Panc1 (cell line): ENCODE data around the gene NTM. TPM values are rescaled to one million over a fixed set of nuclear protein-coding genes. Genes with fewer than 3 reads are reported as not detected.

Experiments used
- ATAC-seq: fragments of 200-7000 bp; cut with Tn5 transposase; 2 replicates; pipeline ENCODE4 v1.9.1; 2020; ENCODE audit warnings: mild to moderate bottlenecking, moderate library complexity
- BruUV-seq: library from RNA; stranded (reverse); fragments of 400-500 nt; replicated peaks from 2 replicates; lab custom pipeline; 2021; lab: Mats Ljungman, UMichigan
- CTCF ChIA-PET: fragments of 300-600 bp; sonication (Branson Sonifier 250); formaldehyde crosslinking; loops from one replicate; lab custom pipeline; 2022; ENCODE audit warnings: antibody characterized with exemption; lab: Charles Lee
- POLR2A ChIA-PET: fragments of 300-600 bp; sonication (Branson Sonifier 250); formaldehyde crosslinking; loops from one replicate; lab custom pipeline; 2022; ENCODE audit warnings: antibody characterized with exemption; lab: Charles Lee
- DNase-seq: peaks from one replicate; pipeline ENCODE4 v3.0.0-alpha.2; 2010; ENCODE audit warnings: low read depth, low spot score
- H3K27ac ChIP-seq: 2 replicates; pipeline ENCODE4 v1.5.1; 2011; ENCODE audit warnings: mild to moderate bottlenecking, low read length, inconsistent platforms
- H3K27me3 ChIP-seq: fragments of 200-500 bp; sonication (Bioruptor generic); 2 replicates; pipeline ENCODE4 v1.6.0; 2014; ENCODE audit warnings: low read length, inconsistent platforms; ENCODE audit not compliant: control insufficient read depth, insufficient read depth
- H3K36me3 ChIP-seq: fragments of 200-500 bp; sonication (Bioruptor generic); 2 replicates; pipeline ENCODE4 v1.5.1; 2014; ENCODE audit warnings: inconsistent platforms, mild to moderate bottlenecking, low read length, moderate library complexity; ENCODE audit not compliant: control insufficient read depth, insufficient read depth
- H3K4me1 ChIP-seq: 2 replicates; pipeline ENCODE4 v1.5.1; 2011; ENCODE audit warnings: inconsistent platforms, mild to moderate bottlenecking, low read length, moderate library complexity; ENCODE audit not compliant: control insufficient read depth, insufficient read depth
- H3K4me3 ChIP-seq, 2 experiments: 2 replicates each; pipeline ENCODE4 v1.5.1; 2011 to 2012; ENCODE audit warnings: low read depth in 2 of 2, low read length in 2 of 2, mild to moderate bottlenecking in 2 of 2, inconsistent platforms in 1 of 2, moderate library complexity in 1 of 2
- H3K9me3 ChIP-seq: fragments of 200-500 bp; sonication (Bioruptor generic); 2 replicates; pipeline ENCODE4 v1.5.1; 2014; ENCODE audit warnings: low read depth, mild to moderate bottlenecking, inconsistent platforms, low read length, moderate library complexity; ENCODE audit not compliant: control insufficient read depth, insufficient read depth
- POLR2AphosphoS5 ChIP-seq: IDR thresholded peaks from 2 replicates; pipeline ENCODE4 v1.6.1; 2012; ENCODE audit warnings: mild to moderate bottlenecking, low read depth, low read length, moderate library complexity
- REST ChIP-seq, 2 experiments: IDR thresholded peaks; 2 replicates each; pipeline ENCODE4 v1.6.1; 2011 to 2012; ENCODE audit warnings: low read depth in 2 of 2, control low read depth in 1 of 2, low read length in 1 of 2, mild to moderate bottlenecking in 1 of 2, moderate library complexity in 1 of 2; ENCODE audit not compliant: insufficient read depth in 1 of 2
- SIN3A ChIP-seq: IDR thresholded peaks from 2 replicates; pipeline ENCODE4 v1.6.1; 2012; ENCODE audit warnings: low read depth, mild to moderate bottlenecking, low read length, moderate library complexity, borderline replicate concordance; ENCODE audit not compliant: insufficient read depth
- TCF7L2 ChIP-seq: IDR thresholded peaks from 2 replicates; pipeline ENCODE4 v1.6.1; 2011; ENCODE audit warnings: mild to moderate bottlenecking, low read depth, low read length, inconsistent platforms
- in situ Hi-C: cut with HindIII; loops from 2 replicates; pipeline ENCODE4 v1.10.0; 2016; ENCODE audit warnings: low sequenced_read_pairs, low pct_unique_long_range_greater_than_20kb
- intact Hi-C: fragments of 100-400 bp; cut with micrococcal nuclease; formaldehyde crosslinking; loops from one replicate; pipeline ENCODE4 v1.10.0; 2022; ENCODE audit not compliant: unreplicated experiment
- total RNA-seq: library from RNA; stranded (reverse); gene quantifications from one replicate; pipeline ENCODE4 v1.2.1, GENCODE V29; 2021; ENCODE audit not compliant: unreplicated experiment
- TF ChIP-seq, protein P1 (sequence below): fragments of 450-650 bp; IDR thresholded peaks from 2 replicates; pipeline ENCODE4 v1.5.1; 2017; ENCODE audit warnings: mild to moderate bottlenecking

NTM gene
- total RNA-seq, 1 experiment from 2014 or later: 0.10 TPM

- DNase-seq (no peak), ATAC-seq (no peak)
- intact Hi-C loops (no loop called here), in situ Hi-C loops (no loop called here)
- TF ChIP-seq TCF7L2 (no peak), REST (IDR thresholded peaks at IDR 0.05; ENCODE audit: insufficient read depth in 1 of 2, low read depth in 2 of 2, low read length in 1 of 2) (no peak)
- H3K36me3 ChIP-seq: no peaks in the 10 kb centered on the region
- POLR2A ChIA-PET: no interaction called here
- no peaks in the 10 kb centered on the region for H3K4me1 ChIP-seq
- no peak overlapping the region for H3K4me3 ChIP-seq
- BruUV-seq: no TSS peak
- peaks cover 10% of the 10 kb centered on the region for H3K27me3 ChIP-seq
- H3K9me3 ChIP-seq: no peaks in the 10 kb centered on the region
- no peak overlapping the region for H3K27ac ChIP-seq
- CTCF ChIA-PET: no interaction called here
These were observed 293.2 kb downstream of the NTM start for GRCh38 chr11:131663405-131664200.

- DNase-seq (no peak), ATAC-seq (no peak)
- TF ChIP-seq POLR2AphosphoS5: no peak
- TF ChIP-seq SIN3A: no peak
- no peak for TF ChIP-seq TCF7L2
- TF ChIP-seq, protein P1, sequence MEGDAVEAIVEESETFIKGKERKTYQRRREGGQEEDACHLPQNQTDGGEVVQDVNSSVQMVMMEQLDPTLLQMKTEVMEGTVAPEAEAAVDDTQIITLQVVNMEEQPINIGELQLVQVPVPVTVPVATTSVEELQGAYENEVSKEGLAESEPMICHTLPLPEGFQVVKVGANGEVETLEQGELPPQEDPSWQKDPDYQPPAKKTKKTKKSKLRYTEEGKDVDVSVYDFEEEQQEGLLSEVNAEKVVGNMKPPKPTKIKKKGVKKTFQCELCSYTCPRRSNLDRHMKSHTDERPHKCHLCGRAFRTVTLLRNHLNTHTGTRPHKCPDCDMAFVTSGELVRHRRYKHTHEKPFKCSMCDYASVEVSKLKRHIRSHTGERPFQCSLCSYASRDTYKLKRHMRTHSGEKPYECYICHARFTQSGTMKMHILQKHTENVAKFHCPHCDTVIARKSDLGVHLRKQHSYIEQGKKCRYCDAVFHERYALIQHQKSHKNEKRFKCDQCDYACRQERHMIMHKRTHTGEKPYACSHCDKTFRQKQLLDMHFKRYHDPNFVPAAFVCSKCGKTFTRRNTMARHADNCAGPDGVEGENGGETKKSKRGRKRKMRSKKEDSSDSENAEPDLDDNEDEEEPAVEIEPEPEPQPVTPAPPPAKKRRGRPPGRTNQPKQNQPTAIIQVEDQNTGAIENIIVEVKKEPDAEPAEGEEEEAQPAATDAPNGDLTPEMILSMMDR: no peak
- no peak for TF ChIP-seq REST (IDR thresholded peaks at IDR 0.05; ENCODE audit: insufficient read depth in 1 of 2, low read depth in 2 of 2, low read length in 1 of 2)
- no peaks in the 10 kb centered on the region for H3K4me1 ChIP-seq
- H3K27ac ChIP-seq: no peak overlapping the region
- ChIA-PET CTCF (no interaction called here), POLR2A (no interaction called here)
- no peaks in the 10 kb centered on the region for H3K36me3 ChIP-seq
- H3K27me3 ChIP-seq: peaks cover 10% of the 10 kb centered on the region
- no peaks in the 10 kb centered on the region for H3K9me3 ChIP-seq
- in situ Hi-C loops (no loop called here), intact Hi-C loops (no loop called here)
- no TSS peak for BruUV-seq
- no peak overlapping the region for H3K4me3 ChIP-seq
These were observed 293.9 kb downstream of the NTM start for GRCh38 chr11:131664293-131664692.
